ENCODE data around the gene GNG4. TPM values are rescaled to one million over a fixed set of nuclear protein-coding genes. Genes with fewer than 3 reads are reported as not detected.
"Not testable (repeated sequence)": the region's sequence is repeated elsewhere in the genome, so short reads cannot be mapped to it uniquely, and the experiment has no call there.

The GNG4 gene
- total RNA-seq, 2 experiments from 2014 or later, result 0.18 TPM

GRCh38 chr1:235553112-235553551 lies 96.5 kb downstream of the GNG4 start:
- H3K36me3 Mint-ChIP-seq (ENCODE audit: low read depth), result no peaks in the 10 kb centered on the region
- H3K27me3 Mint-ChIP-seq, result no peaks in the 10 kb centered on the region
- no peaks in the 10 kb centered on the region for H3K4me1 Mint-ChIP-seq
- POLR2A ChIA-PET, result no interaction called here
- H3K4me3 Mint-ChIP-seq, result no peak overlapping the region
- H3K9me3 Mint-ChIP-seq, result no peaks in the 10 kb centered on the region
- H3K27ac Mint-ChIP-seq, result no peak overlapping the region
- no peak for DNase-seq
- CTCF ChIA-PET, result no interaction called here

- CTCF ChIA-PET, result no interaction called here
- POLR2A ChIA-PET, result no interaction called here
- Mint-ChIP-seq H3K27me3 (peaks cover 3% of the 10 kb centered on the region), H3K4me3 (no peak overlapping the region), H3K4me1 (no peaks in the 10 kb centered on the region), H3K27ac (no peak overlapping the region), H3K36me3 (ENCODE audit: low read depth) (no peaks in the 10 kb centered on the region), H3K9me3 (no peaks in the 10 kb centered on the region)
- DNase-seq, result no peak
These were observed 97.4 kb downstream of the GNG4 start for GRCh38 chr1:235552146-235552716.

- Mint-ChIP-seq H3K4me3 (no peak overlapping the region), H3K4me1 (no peaks in the 10 kb centered on the region), H3K9me3 (no peaks in the 10 kb centered on the region), H3K27ac (no peak overlapping the region), H3K27me3 (peaks cover 3% of the 10 kb centered on the region), H3K36me3 (ENCODE audit: low read depth) (no peaks in the 10 kb centered on the region)
- POLR2A ChIA-PET, result no interaction called here
- DNase-seq, result no peak
- CTCF ChIA-PET, result no interaction called here
These were observed 100.0 kb downstream of the GNG4 start for GRCh38 chr1:235549351-235550139.

- DNase-seq; H3K27ac Mint-ChIP-seq; H3K36me3 Mint-ChIP-seq (ENCODE audit: low read depth); H3K27me3 Mint-ChIP-seq; H3K4me3 Mint-ChIP-seq; CTCF ChIA-PET; H3K9me3 Mint-ChIP-seq; POLR2A ChIA-PET; H3K4me1 Mint-ChIP-seq: not testable (repeated sequence)
These were observed 103.0 kb downstream of the GNG4 start for GRCh38 chr1:235546369-235547155.

- no peaks in the 10 kb centered on the region for H3K9me3 Mint-ChIP-seq
- H3K36me3 Mint-ChIP-seq (ENCODE audit: low read depth), result no peaks in the 10 kb centered on the region
- POLR2A ChIA-PET, result no interaction called here
These were observed 104.2 kb downstream of the GNG4 start for GRCh38 chr1:235545292-235545930.

GRCh38 chr1:235542845-235543244 lies 106.7 kb downstream of the GNG4 start:
- not testable (repeated sequence) for DNase-seq, H3K27me3 Mint-ChIP-seq

More at GRCh38 chr1:235545292-235545930, 104.2 kb downstream of the GNG4 start:
- CTCF ChIA-PET, result no interaction called here
- Mint-ChIP-seq H3K27ac (no peak overlapping the region), H3K27me3 (peaks cover 3% of the 10 kb centered on the region), H3K4me3 (no peak overlapping the region), H3K4me1 (no peaks in the 10 kb centered on the region)
- DNase-seq, result no peak

GRCh38 chr1:235533476-235534168 lies 116.0 kb downstream of the GNG4 start:
- no peak for DNase-seq
- H3K4me1 Mint-ChIP-seq, result no peaks in the 10 kb centered on the region
- POLR2A ChIA-PET, result no interaction called here

More at GRCh38 chr1:235542845-235543244, 106.7 kb downstream of the GNG4 start:
- H3K9me3 Mint-ChIP-seq; POLR2A ChIA-PET; CTCF ChIA-PET; H3K4me1 Mint-ChIP-seq; H3K27ac Mint-ChIP-seq; H3K4me3 Mint-ChIP-seq; H3K36me3 Mint-ChIP-seq (ENCODE audit: low read depth): not testable (repeated sequence)

GRCh38 chr1:235532360-235532759 lies 117.2 kb downstream of the GNG4 start:
- Mint-ChIP-seq H3K27ac (no peak overlapping the region), H3K4me3 (no peak overlapping the region), H3K36me3 (ENCODE audit: low read depth) (no peaks in the 10 kb centered on the region), H3K27me3 (no peaks in the 10 kb centered on the region), H3K9me3 (no peaks in the 10 kb centered on the region), H3K4me1 (no peaks in the 10 kb centered on the region)
- ChIA-PET CTCF (interaction anchor here (1.1 kb wide), 1 partner anchor 28 kb away, joined by 3 read pairs; no protein-coding TSS in a partner anchor), POLR2A (no interaction called here)
- no peak for DNase-seq

More at GRCh38 chr1:235533476-235534168, 116.0 kb downstream of the GNG4 start:
- no peaks in the 10 kb centered on the region for H3K36me3 Mint-ChIP-seq (ENCODE audit: low read depth)
- no peaks in the 10 kb centered on the region for H3K27me3 Mint-ChIP-seq
- no peaks in the 10 kb centered on the region for H3K9me3 Mint-ChIP-seq
- no peak overlapping the region for H3K27ac Mint-ChIP-seq
- CTCF ChIA-PET, result no interaction called here
- H3K4me3 Mint-ChIP-seq, result no peak overlapping the region

- no peak for DNase-seq
- POLR2A ChIA-PET, result no interaction called here
- no peaks in the 10 kb centered on the region for H3K4me1 Mint-ChIP-seq
These were observed 122.3 kb downstream of the GNG4 start for GRCh38 chr1:235527196-235527814.

GRCh38 chr1:235525314-235525713 lies 124.3 kb downstream of the GNG4 start:
- CTCF ChIA-PET, result no interaction called here
- H3K36me3 Mint-ChIP-seq (ENCODE audit: low read depth), result no peaks in the 10 kb centered on the region
- no peak overlapping the region for H3K27ac Mint-ChIP-seq
- H3K27me3 Mint-ChIP-seq, result no peaks in the 10 kb centered on the region
- no peak for DNase-seq
- no peaks in the 10 kb centered on the region for H3K9me3 Mint-ChIP-seq
- no peak overlapping the region for H3K4me3 Mint-ChIP-seq
- H3K4me1 Mint-ChIP-seq, result no peaks in the 10 kb centered on the region
- POLR2A ChIA-PET, result no interaction called here

More at GRCh38 chr1:235527196-235527814, 122.3 kb downstream of the GNG4 start:
- Mint-ChIP-seq H3K27me3 (no peaks in the 10 kb centered on the region), H3K27ac (no peak overlapping the region), H3K4me3 (no peak overlapping the region), H3K9me3 (no peaks in the 10 kb centered on the region), H3K36me3 (ENCODE audit: low read depth) (no peaks in the 10 kb centered on the region)
- CTCF ChIA-PET, result interaction anchor here (0.9 to 2.0 kb wide), 4 partner anchors 13 to 445 kb away, joined by 3 to 6 read pairs (median 4); partner anchors contain the start of gene B3GALNT2

- Mint-ChIP-seq H3K9me3 (no peaks in the 10 kb centered on the region), H3K4me3 (no peak overlapping the region), H3K27ac (no peak overlapping the region), H3K27me3 (peaks cover 5% of the 10 kb centered on the region), H3K4me1 (no peaks in the 10 kb centered on the region), H3K36me3 (ENCODE audit: low read depth) (no peaks in the 10 kb centered on the region)
- CTCF ChIA-PET, result interaction anchor here (1.7 to 3.4 kb wide), 2 partner anchors 266 to 455 kb away, joined by 4 to 12 read pairs; no protein-coding TSS in a partner anchor
- POLR2A ChIA-PET, result interaction anchor here (2.2 kb wide), 1 partner anchor 12 kb away, joined by 6 read pairs; the partner anchor contains the start of gene B3GALNT2
- DNase-seq, result no peak
These were observed 132.6 kb downstream of the GNG4 start for GRCh38 chr1:235516862-235517446.
